SK-N-MC (cell line): ENCODE results near the gene TMEM225B.

Source experiments
- DNase-seq: peaks from one replicate; pipeline ENCODE4 v3.0.0-alpha.2; 2011; ENCODE audit warnings: low read depth, low spot score
- H3K27ac ChIP-seq: fragments of 200-600 bp; sonication (generic); 2 replicates; pipeline ENCODE4 v1.5.1; 2016; ENCODE audit warnings: mixed run types
- H3K36me3 ChIP-seq: fragments of 200-600 bp; sonication (generic); 2 replicates; pipeline ENCODE4 v1.6.1; 2017; ENCODE audit warnings: antibody characterized with exemption, low read length, mixed read lengths; ENCODE audit not compliant: insufficient read depth
- H3K4me3 ChIP-seq: fragments of 200-600 bp; sonication (generic); 2 replicates; pipeline ENCODE4 v1.5.1; 2016
- H3K9ac ChIP-seq: fragments of 200-600 bp; sonication (generic); 2 replicates; pipeline ENCODE4 v1.8.0; 2017; ENCODE audit warnings: mixed run types, mixed read lengths; ENCODE audit not compliant: insufficient read length
- H3K9me3 ChIP-seq: fragments of 200-600 bp; sonication (generic); 2 replicates; pipeline ENCODE4 v1.6.1; 2017; ENCODE audit warnings: low read depth, mild to moderate bottlenecking, antibody characterized with exemption, low read length, moderate library complexity, mixed read lengths
- EZH2 ChIP-seq: fragments of 200-600 bp; sonication (generic); IDR thresholded peaks from one replicate; pipeline ENCODE4 v1.6.1; 2017; ENCODE audit warnings: antibody characterized with exemption
- FOXP2 ChIP-seq: optimal IDR thresholded peaks from 2 replicates; pipeline ENCODE3; 2011; ENCODE audit warnings: mild to moderate bottlenecking, moderate library complexity; ENCODE audit not compliant: insufficient read depth; ENCODE audit errors: extremely low read length, control extremely low read depth
- POLR2AphosphoS5 ChIP-seq: IDR thresholded peaks from 2 replicates; pipeline ENCODE4 v1.6.1; 2012; ENCODE audit warnings: mild to moderate bottlenecking, low read depth, low read length, borderline replicate concordance

Gene TMEM225B

DNA sequence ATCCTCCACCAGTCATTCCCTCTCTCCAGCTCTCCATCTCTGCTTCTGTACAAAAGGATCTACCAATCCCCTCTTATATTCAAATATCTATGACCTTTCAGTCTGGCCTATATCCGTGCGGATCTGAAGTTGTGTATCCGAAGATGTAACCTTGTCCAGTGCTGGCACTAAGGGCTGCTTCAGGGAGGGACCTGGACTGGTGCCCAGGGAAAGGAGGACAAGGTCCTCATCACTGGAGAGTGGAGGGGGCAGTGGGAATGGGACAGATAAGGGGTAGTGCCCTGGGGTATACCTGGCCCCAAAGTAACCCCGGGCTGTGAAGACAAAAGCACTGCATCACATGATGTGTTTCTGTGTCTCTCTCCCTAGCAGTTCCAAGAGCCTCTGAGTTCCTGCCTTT, 1.8 kb downstream of the TMEM225B start:
- DNase-seq, result no peak
- H3K9me3 ChIP-seq, result no peaks in the 10 kb centered on the region
- no peak overlapping the region for H3K4me3 ChIP-seq
- H3K27ac ChIP-seq, result no peak overlapping the region
- no peak overlapping the region for H3K9ac ChIP-seq
- TF ChIP-seq POLR2AphosphoS5, result no peak
- no peak for TF ChIP-seq FOXP2
- TF ChIP-seq EZH2, result no peak
- H3K36me3 ChIP-seq, result no peaks in the 10 kb centered on the region

DNA sequence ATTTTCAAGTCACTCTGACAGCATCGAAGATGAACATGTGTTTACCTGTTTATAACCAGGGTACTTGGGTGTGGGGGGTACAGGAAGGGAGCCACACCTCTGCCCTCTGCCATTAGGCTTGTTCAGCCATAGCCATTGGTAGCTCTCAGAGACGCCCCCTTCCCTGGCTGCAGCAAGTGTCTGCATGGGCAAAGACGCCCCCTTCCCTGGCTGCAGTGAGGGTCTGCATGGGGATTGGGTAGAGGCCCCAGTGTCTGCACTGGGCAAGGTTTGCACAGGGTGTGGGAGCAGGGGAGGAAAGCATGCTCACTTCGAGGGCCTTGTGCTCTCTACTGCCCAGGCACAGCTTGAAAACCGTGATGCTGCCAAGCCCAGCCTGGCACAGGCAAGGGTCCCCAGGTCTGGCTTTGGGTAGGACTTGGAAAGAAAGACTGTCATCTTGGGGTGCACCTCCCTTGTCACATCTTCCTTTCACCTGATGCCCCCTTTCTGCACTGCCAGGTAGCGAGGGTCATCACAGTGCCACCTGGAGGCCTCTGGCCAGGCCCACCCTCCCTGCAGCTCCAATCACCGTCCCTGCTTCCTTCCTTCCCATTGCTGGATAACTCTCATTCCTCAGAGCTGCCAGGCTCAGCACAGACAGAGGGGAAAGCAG, 3.7 kb downstream of the TMEM225B start:
- no peaks in the 10 kb centered on the region for H3K36me3 ChIP-seq
- TF ChIP-seq POLR2AphosphoS5, result no peak
- TF ChIP-seq EZH2, result no peak
- TF ChIP-seq FOXP2, result no peak
- no peak overlapping the region for H3K9ac ChIP-seq
- H3K27ac ChIP-seq, result no peak overlapping the region
- H3K4me3 ChIP-seq, result no peak overlapping the region
- no peaks in the 10 kb centered on the region for H3K9me3 ChIP-seq
- DNase-seq, result no peak

DNA sequence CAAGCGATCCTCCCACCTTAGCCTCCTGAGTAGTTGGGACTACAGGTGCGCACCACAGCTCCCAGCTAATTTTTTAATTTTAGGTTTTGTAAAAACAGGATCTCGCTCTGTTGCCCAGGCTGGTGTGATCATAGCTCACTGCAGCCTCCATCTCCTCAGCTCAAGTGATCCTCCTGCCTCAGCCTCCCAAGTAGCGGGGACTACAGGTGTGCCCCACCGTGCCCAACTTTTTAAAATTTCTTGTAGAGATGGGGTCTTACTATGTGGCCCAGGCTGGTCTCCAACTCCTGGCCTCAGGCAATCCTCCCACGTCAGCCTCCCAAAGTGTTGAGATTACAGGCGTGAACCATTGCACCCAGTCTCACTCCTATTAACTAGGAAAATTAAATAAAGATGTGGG, 7.5 kb downstream of the TMEM225B start:
- no peak overlapping the region for H3K27ac ChIP-seq
- TF ChIP-seq POLR2AphosphoS5, result no peak
- no peak for DNase-seq
- H3K4me3 ChIP-seq, result no peak overlapping the region
- no peaks in the 10 kb centered on the region for H3K9me3 ChIP-seq
- H3K9ac ChIP-seq, result no peak overlapping the region
- H3K36me3 ChIP-seq, result no peaks in the 10 kb centered on the region

DNA sequence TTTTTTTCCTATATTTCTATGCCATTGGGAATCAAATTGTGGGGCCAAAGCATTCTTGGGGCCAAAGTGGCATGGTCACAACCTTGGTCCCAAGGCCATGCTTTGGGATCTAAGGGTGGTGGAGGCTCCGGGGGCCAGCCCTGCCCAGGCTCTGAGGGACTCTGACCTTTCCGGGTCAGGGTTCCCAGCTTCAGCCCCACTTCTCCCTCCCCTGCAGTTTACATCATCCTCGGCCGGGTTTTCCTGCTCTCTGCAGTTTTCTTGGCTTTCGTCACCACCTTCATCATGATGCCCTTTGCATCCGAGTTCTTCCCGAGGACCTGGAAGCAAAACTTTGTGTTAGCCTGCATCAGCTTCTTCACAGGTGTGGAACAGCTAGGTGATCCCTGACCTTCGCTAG, 8.5 kb downstream of the TMEM225B start:
- Histone ChIP-seq H3K9ac (no peak overlapping the region), H3K36me3 (no peaks in the 10 kb centered on the region), H3K9me3 (no peaks in the 10 kb centered on the region), H3K4me3 (no peak overlapping the region), H3K27ac (no peak overlapping the region)
- no peak for DNase-seq
- TF ChIP-seq FOXP2 (no peak), EZH2 (no peak), POLR2AphosphoS5 (no peak)

DNA sequence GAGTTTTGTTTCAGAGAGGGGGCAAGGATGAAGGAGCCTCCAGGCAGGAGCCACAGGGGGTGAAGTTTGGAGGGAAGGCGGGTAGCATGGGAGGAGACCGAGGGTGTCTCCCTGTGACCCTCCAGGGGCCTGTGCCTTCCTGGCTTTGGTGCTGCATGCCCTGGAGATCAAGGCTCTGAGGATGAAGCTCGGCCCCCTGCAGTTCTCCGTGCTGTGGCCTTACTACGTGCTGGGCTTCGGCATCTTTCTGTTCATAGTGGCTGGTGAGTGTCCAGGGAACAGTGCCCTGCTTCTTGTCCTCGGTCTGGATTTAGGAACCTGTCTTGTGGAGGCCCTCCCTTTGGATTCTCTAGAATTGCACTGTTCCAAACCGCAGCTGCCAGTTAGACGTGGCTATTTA, 9.5 kb downstream of the TMEM225B start:
- no peak for DNase-seq
- H3K9me3 ChIP-seq, result no peaks in the 10 kb centered on the region
- TF ChIP-seq POLR2AphosphoS5 (no peak), FOXP2 (no peak), EZH2 (no peak)
- no peak overlapping the region for H3K27ac ChIP-seq
- H3K9ac ChIP-seq, result no peak overlapping the region
- no peak overlapping the region for H3K4me3 ChIP-seq
- no peaks in the 10 kb centered on the region for H3K36me3 ChIP-seq

DNA sequence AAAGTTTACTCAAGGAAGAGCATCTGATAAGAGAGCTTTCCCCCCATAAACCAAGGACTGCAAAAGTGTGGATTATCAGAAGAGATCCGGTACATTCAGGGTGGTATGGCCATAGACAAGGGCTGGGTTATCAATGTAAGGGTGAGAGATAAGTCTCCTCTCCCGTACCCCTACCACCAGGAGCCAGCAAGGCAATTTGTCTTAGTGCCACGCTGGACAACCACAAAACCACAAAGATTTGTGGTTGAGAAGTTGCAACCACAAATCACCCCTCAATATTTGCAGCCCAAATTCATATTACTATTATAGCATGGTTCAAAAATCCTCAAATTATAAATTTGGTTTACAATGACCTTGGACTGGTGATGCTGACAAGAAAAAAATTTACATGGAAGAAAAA, 16.4 kb downstream of the TMEM225B start:
- no peak overlapping the region for H3K4me3 ChIP-seq
- H3K27ac ChIP-seq, result no peak overlapping the region
- no peak for TF ChIP-seq FOXP2
- no peak for TF ChIP-seq POLR2AphosphoS5
- no peak for TF ChIP-seq EZH2
- no peaks in the 10 kb centered on the region for H3K9me3 ChIP-seq
- peaks cover 15% of the 10 kb centered on the region for H3K36me3 ChIP-seq
- no peak for DNase-seq
- H3K9ac ChIP-seq, result no peak overlapping the region

DNA sequence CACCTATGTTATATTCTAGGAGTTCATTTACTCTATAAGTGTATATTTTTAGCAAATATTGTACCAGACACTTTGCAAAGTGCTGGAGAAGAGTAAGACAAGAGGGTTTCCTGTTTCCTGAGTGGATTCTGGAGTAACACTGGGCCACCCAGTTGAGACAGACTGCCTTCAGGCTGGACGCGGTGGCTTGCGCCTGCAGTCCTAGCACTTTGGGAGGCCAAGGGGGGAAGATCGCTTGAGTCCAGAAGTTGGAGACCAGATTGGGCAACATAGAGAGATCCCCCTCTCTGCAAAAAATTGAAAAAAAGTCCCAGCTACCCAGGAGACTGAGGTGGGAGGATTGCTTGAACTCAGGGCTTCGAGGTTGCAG, 17.9 kb downstream of the TMEM225B start:
- TF ChIP-seq FOXP2 (no peak), EZH2 (no peak), POLR2AphosphoS5 (no peak)
- H3K9me3 ChIP-seq, result no peaks in the 10 kb centered on the region
- peak overlapping the region; percentile 99 for H3K4me3 ChIP-seq
- DNase-seq, result no peak
- no peak overlapping the region for H3K27ac ChIP-seq
- H3K9ac ChIP-seq, result no peak overlapping the region
- H3K36me3 ChIP-seq, result peaks cover 29% of the 10 kb centered on the region

DNA sequence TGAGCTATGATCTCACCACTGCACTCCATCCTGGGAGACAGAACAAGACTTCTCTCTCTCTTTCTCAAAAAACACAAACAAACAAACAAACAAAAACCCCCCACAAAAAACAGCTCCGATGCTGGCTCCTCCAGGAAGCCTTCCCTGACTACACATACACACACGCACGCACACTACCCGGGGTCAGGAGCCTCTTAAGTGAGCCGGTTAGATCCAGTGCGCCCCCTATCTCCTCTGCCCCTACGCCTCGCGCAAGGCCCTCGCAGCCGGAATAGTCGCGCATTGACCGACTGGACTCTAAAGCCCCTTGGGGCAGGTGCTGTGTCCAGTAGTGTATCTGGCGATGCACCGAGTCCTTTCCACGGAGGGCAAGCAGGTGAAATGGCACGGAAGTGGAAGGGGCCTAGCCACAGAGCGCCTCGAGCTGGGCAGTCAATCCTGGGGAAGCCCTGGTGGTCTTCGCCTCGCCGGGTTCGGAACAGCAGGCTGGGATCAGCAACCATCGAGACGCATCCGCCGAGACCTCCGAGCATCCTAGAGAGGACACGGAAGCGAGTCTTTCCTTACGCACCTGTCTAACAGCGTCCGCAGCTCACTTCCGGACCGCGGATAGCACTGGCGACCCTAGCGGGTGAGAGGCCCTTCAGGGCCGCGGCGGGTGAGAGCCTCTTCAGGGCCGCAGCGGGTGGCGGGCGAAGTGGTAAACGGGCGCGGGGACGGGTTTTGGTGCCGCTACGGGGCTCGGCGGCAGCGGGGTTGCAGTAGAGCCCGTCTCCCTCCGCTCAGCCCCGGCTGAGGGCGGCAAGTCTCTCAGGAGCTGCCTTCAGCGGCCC, 18.5 kb downstream of the TMEM225B start, which contains the start of gene ZSCAN25:
Gene ZSCAN25, plus strand, starts transcription at position 588 of the 833 bp plus-strand sequence. CDS start 2,661 bp downstream, outside the sequence.
- peak within 1 kb of the TSS; percentile 99 for H3K4me3 ChIP-seq
- peak within 1 kb of the TSS; percentile 66; the same call in 1 of the 2 replicates for H3K27ac ChIP-seq
- DNase-seq, result peak; percentile 78
- H3K9ac ChIP-seq, result peak within 1 kb of the TSS; percentile 97
- TF ChIP-seq EZH2, result no peak
- TF ChIP-seq FOXP2, result peak; percentile 81
- peak; percentile 94 for TF ChIP-seq POLR2AphosphoS5
- no peaks in the 10 kb centered on the region for H3K9me3 ChIP-seq
- H3K36me3 ChIP-seq, result peaks cover 35% of the 10 kb centered on the region
